ENCODE data around the gene SECTM1. TPM values are rescaled to one million over a fixed set of nuclear protein-coding genes. Genes with fewer than 3 reads are reported as not detected.
A peak's percentile ranks its signal among the peaks of the same experiment; 100 is the strongest.

Gene SECTM1
- total and polyA plus RNA-seq, 7 donors: 0.70 to 2.3 (median 1.2) TPM

- Histone ChIP-seq H3K36me3 (ENCODE audit: insufficient read depth in 1 of 2, low read depth in 1 of 2) (no peaks in the 10 kb centered on the region), H3K4me3 (no peak overlapping the region), H3K4me1 (no peaks in the 10 kb centered on the region), H3K9me3 (no peaks in the 10 kb centered on the region), H3K27ac (no peak overlapping the region), H3K27me3 (ENCODE audit: insufficient read depth in 3 of 3, low read length in 2 of 3) (peaks cover 0 to 2% (median 0%) of the 10 kb centered on the region in 3 donors)
- 72 to 81% (median 76%) methylated on average over 28 of the region's 28 CpGs for WGBS, 3 donors
- intact Hi-C loops (cut with DNase I): no loop called here
- ATAC-seq: no peak
- no peak for TF ChIP-seq CTCF (IDR thresholded peaks at IDR 0.05)
- peak in 1 of 2 donors; percentile 40 for DNase-seq
Observed at GRCh38 chr17:82346342-82347300, 13.1 kb upstream of the SECTM1 start.

- ATAC-seq: no peak
- DNase-seq: peak in 1 of 2 donors; percentile 36
- intact Hi-C loops (cut with DNase I): no loop called here
Observed at GRCh38 chr17:82345151-82345976, 11.8 kb upstream of the SECTM1 start.

GRCh38 chr17:82344175-82344907 lies 10.8 kb upstream of the SECTM1 start:
- TF ChIP-seq CTCF (IDR thresholded peaks at IDR 0.05): no peak
- no peak overlapping the region for H3K27ac ChIP-seq
- 77 to 88% (median 85%) methylated on average over 24 of the region's 24 CpGs for WGBS, 3 donors

More at GRCh38 chr17:82345151-82345976, 11.8 kb upstream of the SECTM1 start:
- H3K36me3 ChIP-seq (ENCODE audit: insufficient read depth in 1 of 2, low read depth in 1 of 2): no peaks in the 10 kb centered on the region
- no peak overlapping the region for H3K27ac ChIP-seq
- no peaks in the 10 kb centered on the region for H3K4me1 ChIP-seq
- no peak for TF ChIP-seq CTCF (IDR thresholded peaks at IDR 0.05)
- H3K4me3 ChIP-seq: no peak overlapping the region
- H3K27me3 ChIP-seq (ENCODE audit: insufficient read depth in 3 of 3, low read length in 2 of 3): no peaks in the 10 kb centered on the region
- H3K9me3 ChIP-seq: no peaks in the 10 kb centered on the region
- WGBS, 3 donors: 81 to 88% (median 82%) methylated on average over 42 of the region's 42 CpGs

GRCh38 chr17:82343560-82343959 lies 10.0 kb upstream of the SECTM1 start:
- DNase-seq (no peak), ATAC-seq (no peak)
- no peak overlapping the region for H3K27ac ChIP-seq
- H3K27me3 ChIP-seq (ENCODE audit: insufficient read depth in 3 of 3, low read length in 2 of 3): no peaks in the 10 kb centered on the region
- no peaks in the 10 kb centered on the region for H3K9me3 ChIP-seq
- H3K4me3 ChIP-seq: no peak overlapping the region
- no peak for TF ChIP-seq CTCF (IDR thresholded peaks at IDR 0.05)
- intact Hi-C loops (cut with DNase I): no loop called here
- peaks cover 10% of the 10 kb centered on the region for H3K4me1 ChIP-seq
- WGBS, 3 donors: 90 to 96% (median 93%) methylated on average over 5 of the region's 5 CpGs
- H3K36me3 ChIP-seq (ENCODE audit: insufficient read depth in 1 of 2, low read depth in 1 of 2): no peaks in the 10 kb centered on the region

More at GRCh38 chr17:82344175-82344907, 10.8 kb upstream of the SECTM1 start:
- Histone ChIP-seq H3K27me3 (ENCODE audit: insufficient read depth in 3 of 3, low read length in 2 of 3) (no peaks in the 10 kb centered on the region), H3K4me1 (peaks cover 3% of the 10 kb centered on the region), H3K4me3 (no peak overlapping the region), H3K36me3 (ENCODE audit: insufficient read depth in 1 of 2, low read depth in 1 of 2) (no peaks in the 10 kb centered on the region), H3K9me3 (no peaks in the 10 kb centered on the region)
- no peak for ATAC-seq
- intact Hi-C loops (cut with DNase I): no loop called here
- peak in 1 of 2 donors; percentile 38 for DNase-seq

All from psoas muscle (tissue), 8 donors.